NCI-H2196 (cell line): ENCODE results near the gene TCF12.

Source experiments
- DNase-seq: peaks from one replicate; lab custom pipeline; 2025; ENCODE audit not compliant: unreplicated experiment; lab: John Stamatoyannopoulos, UW

Gene TCF12

DNA sequence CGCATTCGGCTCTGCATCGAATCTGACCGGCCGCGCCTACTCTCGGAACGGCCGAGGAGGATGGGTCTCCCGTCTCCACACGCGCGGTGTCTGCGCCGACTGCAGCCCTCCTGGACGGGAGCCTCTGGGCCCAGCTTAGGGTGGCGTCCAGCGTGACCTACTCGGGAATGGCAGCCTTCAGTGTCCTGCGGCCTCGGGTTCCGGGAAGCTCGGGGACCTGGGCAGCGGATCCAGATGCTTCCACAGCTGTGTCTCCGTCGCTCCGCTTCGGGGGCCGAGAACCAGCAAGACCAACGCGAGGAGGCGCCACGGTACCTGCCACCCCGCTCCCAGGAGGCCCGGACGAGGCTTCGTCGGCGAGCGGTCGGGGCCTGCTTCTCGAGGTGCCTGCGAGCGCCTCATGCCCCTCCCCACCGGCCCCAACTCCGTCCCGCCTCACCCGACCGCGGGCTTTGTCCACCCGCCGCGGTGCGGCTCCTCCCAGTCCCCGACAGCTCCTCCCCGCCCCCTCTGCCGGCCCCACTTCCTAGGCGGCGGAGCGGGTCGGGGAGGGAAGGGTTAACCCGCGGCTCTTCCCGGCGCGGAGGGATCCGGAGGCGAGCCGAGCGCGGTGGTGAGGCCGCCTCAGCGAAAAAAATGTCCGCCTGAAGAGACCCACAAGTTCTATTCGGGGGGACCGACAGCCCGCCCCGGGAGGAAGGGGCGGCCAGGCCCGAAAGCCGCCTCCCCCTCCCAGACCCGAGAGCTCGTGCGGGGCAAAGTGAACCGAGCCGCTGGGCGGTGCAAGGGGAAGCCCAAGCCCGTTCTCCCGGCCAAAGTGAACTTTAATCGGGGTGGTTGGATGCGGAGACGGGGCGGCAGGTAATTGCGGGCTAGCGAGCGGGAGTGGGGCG lies at the start of gene TCF12:
TCF12 (plus strand) TSS at position 599 of the 893 bp plus-strand sequence. CDS start 1,270 bp downstream, outside the sequence.
- DNase-seq = peak; percentile 85

DNA sequence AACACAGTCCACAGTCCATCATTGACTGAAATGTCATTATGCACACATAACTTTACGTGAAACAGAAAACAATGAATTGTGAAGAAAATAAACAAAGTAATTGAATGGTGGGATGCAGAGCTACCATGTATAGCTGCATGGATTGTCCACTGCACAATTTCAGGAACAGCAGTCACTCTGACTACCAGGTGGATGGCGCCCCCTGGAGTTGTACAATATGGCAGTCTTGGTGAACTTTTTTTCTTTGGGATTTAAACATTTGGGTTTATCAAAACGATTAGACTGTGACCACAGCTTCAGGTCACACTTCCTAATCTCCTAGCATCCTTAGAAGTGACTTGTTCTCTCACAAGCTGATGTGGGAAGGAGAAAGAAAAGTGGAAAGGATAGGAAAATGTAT lies 48.9 kb upstream of the TCF12 start:
- peak; percentile 2 for DNase-seq

DNA sequence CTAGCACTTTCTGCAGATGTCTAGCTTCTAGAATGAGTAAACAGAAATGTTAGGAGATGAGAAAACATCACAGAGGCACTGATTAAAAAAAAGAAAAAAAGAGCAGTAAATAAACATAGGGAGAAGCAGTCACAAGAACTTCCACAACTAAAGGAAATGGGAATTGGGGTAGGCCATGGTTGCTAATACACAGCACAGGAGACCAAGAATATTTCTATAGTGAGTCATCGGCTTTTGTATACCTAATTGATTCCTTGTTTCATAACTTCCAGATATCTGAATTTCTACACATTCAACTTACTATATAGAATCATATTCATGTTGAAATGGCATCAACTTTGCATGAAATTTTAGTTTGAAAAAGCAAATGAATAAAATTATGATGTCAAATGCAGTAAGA lies 47.3 kb upstream of the TCF12 start:
- DNase-seq = no peak

- no peak for DNase-seq
Measured at GRCh38 chr15:56871867-56872266, 46.6 kb upstream of the TCF12 start.

DNA sequence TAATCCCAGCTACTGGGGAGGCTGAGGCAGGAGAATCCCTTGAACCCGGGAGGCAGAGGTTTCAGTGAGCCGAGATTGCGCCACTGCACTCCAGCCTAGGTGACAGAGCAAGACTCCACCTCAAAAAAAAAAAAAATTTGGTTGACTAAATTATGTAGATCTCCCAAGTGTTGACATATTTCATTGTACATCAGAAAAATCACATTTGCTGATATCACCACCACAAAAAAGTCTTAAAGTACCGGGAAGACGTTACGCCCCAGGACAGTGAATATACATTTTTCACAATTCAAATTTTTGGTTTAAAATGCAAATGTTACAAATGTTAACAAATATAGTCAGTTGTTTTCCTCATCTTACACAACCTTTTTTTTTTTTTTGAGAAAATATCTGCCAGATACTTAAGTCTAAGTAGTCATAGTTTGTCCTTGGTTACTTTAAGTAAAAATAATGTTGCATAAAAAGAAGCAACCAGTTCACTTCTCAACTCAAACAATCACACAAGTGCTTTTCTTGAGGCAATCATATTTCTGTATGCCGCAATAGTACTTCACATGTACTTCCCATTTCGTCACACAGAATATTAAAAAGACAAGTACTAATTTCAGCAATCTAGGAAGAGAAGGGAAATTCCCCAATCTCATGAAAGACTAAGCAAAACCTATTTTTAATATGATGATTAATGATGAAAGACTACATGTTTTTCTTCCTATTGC lies 41.0 kb upstream of the TCF12 start:
- no peak for DNase-seq

- DNase-seq = no peak
Measured at GRCh38 chr15:56879502-56879901, 38.9 kb upstream of the TCF12 start.

GRCh38 chr15:56883088-56883487 lies 35.4 kb upstream of the TCF12 start:
- no peak for DNase-seq

DNA sequence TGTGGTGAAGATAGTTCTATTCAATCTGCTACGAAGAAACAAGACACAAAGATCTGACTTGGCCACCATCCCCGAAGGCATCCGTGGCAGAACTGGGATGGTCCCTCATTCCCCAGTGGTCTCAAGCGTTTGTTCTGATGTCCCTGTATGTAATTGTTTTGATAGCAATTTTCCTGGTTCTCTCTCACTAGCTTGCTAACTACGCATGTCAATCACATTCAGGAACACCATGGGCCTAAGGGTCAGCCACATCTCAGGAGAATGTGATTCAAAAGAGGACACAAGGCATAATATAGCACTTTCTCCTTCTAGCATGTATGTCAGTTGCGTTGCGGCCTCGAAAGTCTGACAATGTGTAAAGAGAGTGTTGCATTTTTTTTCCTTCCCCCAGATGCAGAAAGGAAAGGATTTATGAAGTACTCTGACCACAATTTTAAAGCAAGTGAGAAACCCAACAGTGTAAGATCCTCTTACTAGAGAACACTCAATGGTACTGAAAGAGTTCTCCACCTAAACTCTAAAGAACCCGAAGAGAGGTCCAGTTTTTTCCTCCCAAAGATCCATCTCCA lies 32.0 kb upstream of the TCF12 start:
- no peak for DNase-seq

GRCh38 chr15:56886932-56887781 lies 31.3 kb upstream of the TCF12 start:
- DNase-seq = peak; percentile 87

DNA sequence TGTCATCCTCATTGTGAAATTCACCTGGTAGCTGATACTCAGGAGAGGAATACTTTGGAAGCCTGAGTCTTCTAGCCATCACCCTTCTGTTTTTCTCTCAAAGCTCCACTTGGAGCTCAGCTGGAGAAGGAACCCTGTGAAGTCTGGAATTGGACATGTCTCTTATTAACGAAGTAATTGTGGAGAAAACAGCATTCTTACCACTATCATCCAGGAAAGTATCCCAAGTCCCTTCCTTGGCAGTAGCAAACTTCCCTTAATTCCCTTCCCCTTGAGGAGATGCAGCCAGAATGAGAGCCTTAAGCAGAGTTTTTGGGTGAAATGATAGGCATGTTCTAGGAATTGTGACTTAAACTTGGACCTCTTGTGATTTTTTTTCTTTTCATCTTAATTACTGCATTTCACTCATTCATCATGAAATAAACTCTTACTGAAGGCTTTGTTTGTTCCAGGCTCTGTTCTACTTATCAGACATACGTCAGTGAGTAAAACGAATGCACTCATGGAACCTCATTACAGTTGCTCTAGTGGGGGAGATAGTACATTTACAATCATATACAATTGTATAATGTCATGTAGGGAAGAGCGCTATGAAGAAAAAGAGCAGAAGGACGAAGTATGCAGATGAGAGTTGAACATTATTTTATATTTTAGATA lies 30.5 kb upstream of the TCF12 start:
- DNase-seq = no peak

- DNase-seq = no peak
Measured at GRCh38 chr15:56890038-56890437, 28.4 kb upstream of the TCF12 start.

GRCh38 chr15:56891852-56892440 lies 26.5 kb upstream of the TCF12 start:
- no peak for DNase-seq

GRCh38 chr15:56892659-56893363 lies 25.6 kb upstream of the TCF12 start:
- no peak for DNase-seq

GRCh38 chr15:56893364-56893678 lies 25.1 kb upstream of the TCF12 start:
- no peak for DNase-seq

- DNase-seq = no peak
Measured at GRCh38 chr15:56894601-56895000, 23.8 kb upstream of the TCF12 start.

- no peak for DNase-seq
Measured at GRCh38 chr15:56901931-56902330, 16.5 kb upstream of the TCF12 start.

DNA sequence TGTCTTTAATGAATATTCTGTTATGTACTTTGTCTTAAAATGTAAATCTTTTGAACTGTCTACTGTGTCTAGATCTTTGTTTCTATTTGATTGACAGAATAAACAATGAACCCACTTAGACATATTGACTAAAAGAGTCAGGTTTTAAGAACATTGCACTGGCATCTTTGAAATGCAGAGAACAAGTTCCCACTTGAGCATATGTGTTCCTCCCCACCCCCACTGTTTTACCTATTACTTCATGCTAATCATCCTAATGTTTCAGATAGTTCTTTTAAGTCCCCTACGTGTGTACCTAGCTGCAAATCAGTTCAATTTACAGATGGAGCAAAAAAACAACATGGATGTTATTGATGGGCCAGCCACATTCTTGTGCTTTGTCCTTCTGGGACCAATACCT lies 11.7 kb upstream of the TCF12 start:
- no peak for DNase-seq

GRCh38 chr15:56910801-56911200 lies 7.6 kb upstream of the TCF12 start:
- no peak for DNase-seq

DNA sequence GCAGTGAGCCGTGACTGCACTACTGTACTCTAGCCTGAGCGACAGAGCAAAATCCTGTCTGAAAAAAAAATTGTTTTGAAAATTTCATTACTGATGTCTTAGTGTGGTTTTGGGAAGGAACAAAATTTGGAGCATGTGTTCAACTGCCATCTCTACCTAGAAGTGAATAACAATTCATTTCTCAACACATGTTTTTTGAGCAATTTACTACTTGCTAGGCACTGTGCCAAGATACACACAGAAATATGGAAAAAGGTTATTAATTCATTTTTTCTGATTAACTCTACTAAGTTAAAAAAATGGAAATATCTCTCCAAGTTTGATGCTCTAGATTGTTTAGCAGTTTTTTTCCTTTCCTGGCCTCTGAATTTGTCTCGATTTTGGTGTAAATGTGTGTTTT lies 5.2 kb upstream of the TCF12 start:
- no peak for DNase-seq

GRCh38 chr15:56913670-56914069 lies 4.8 kb upstream of the TCF12 start:
- DNase-seq = no peak
